Activated CD8-positive, alpha-beta T cell treated with anti-CD3 and anti-CD28 coated beads, Interleukin-2, amount 10 ng/mL, durations not matched to agents 7 days and 5 days (primary cell): ENCODE results near the gene CD300LD. TPM values are rescaled to one million over a fixed set of nuclear protein-coding genes. Genes with fewer than 3 reads are reported as not detected.

Experiments used
- ATAC-seq: fragments of 150-1000 bp; cut with Tn5 transposase; one replicate; pipeline ENCODE4 v1.10.0; 2021; ENCODE audit warnings: moderate library complexity
- CTCF ChIA-PET: fragments of 350-600 bp; sonication (Branson Sonifier 250); formaldehyde crosslinking; loops from one replicate; lab custom pipeline; 2021; ENCODE audit warnings: antibody characterized with exemption; lab: Charles Lee
- POLR2A ChIA-PET: fragments of 350-600 bp; sonication (Branson Sonifier 250); formaldehyde crosslinking; loops from one replicate; lab custom pipeline; 2021; ENCODE audit warnings: antibody characterized with exemption; lab: Charles Lee
- DNase-seq: peaks from one replicate; pipeline ENCODE4 v3.0.0-alpha.2; 2020
- H3K27ac Mint-ChIP-seq: one replicate; pipeline ENCODE4 v1.8.0; 2021; ENCODE audit warnings: mild to moderate bottlenecking, mixed read lengths
- H3K27me3 Mint-ChIP-seq: one replicate; pipeline ENCODE4 v1.8.0; 2021; ENCODE audit warnings: low read depth, mixed read lengths
- H3K36me3 Mint-ChIP-seq: one replicate; pipeline ENCODE4 v1.8.0; 2021; ENCODE audit warnings: low read depth, mixed read lengths
- H3K4me1 Mint-ChIP-seq: one replicate; pipeline ENCODE4 v1.8.0; 2021; ENCODE audit warnings: low read depth, mixed read lengths
- H3K4me3 Mint-ChIP-seq: one replicate; pipeline ENCODE4 v1.8.0; 2021; ENCODE audit warnings: mild to moderate bottlenecking, mixed read lengths
- H3K9me3 Mint-ChIP-seq: one replicate; pipeline ENCODE4 v1.8.0; 2022; ENCODE audit warnings: mixed read lengths; ENCODE audit not compliant: insufficient read depth
- total RNA-seq, 2 experiments: library from RNA; stranded (reverse); gene quantifications; one replicate each; pipeline ENCODE4 v1.2.3, GENCODE V29; 2021

Gene CD300LD
- total RNA-seq, 2 experiments from 2014 or later: not detected

- Mint-ChIP-seq H3K9me3 (no peaks in the 10 kb centered on the region), H3K4me3 (no peak overlapping the region), H3K4me1 (peaks cover 22% of the 10 kb centered on the region), H3K27me3 (peaks cover 13% of the 10 kb centered on the region), H3K36me3 (no peaks in the 10 kb centered on the region), H3K27ac (no peak overlapping the region)
- POLR2A ChIA-PET: no interaction called here
- DNase-seq: no peak
- no peak for ATAC-seq
- CTCF ChIA-PET: no interaction called here
Measured at GRCh38 chr17:74541176-74542111, 50.6 kb downstream of the CD300LD start.

- ATAC-seq (no peak), DNase-seq (no peak)
- Mint-ChIP-seq H3K27ac (no peak overlapping the region), H3K27me3 (peaks cover 22% of the 10 kb centered on the region), H3K4me3 (no peak overlapping the region), H3K9me3 (no peaks in the 10 kb centered on the region), H3K36me3 (no peaks in the 10 kb centered on the region), H3K4me1 (peaks cover 4% of the 10 kb centered on the region)
- ChIA-PET CTCF (no interaction called here), POLR2A (no interaction called here)
Measured at GRCh38 chr17:74539281-74539820, 52.7 kb downstream of the CD300LD start.

- Mint-ChIP-seq H3K4me1 (peaks cover 6% of the 10 kb centered on the region), H3K4me3 (no peak overlapping the region), H3K27me3 (peaks cover 35% of the 10 kb centered on the region), H3K27ac (no peak overlapping the region), H3K9me3 (no peaks in the 10 kb centered on the region), H3K36me3 (no peaks in the 10 kb centered on the region)
- ATAC-seq: no peak
- DNase-seq: no peak
- ChIA-PET POLR2A (no interaction called here), CTCF (no interaction called here)
Measured at GRCh38 chr17:74536890-74537289, 55.2 kb downstream of the CD300LD start.

GRCh38 chr17:74532115-74532514, 60.0 kb downstream of the CD300LD start:
- POLR2A ChIA-PET: no interaction called here
- DNase-seq: no peak

GRCh38 chr17:74531231-74531761, 60.8 kb downstream of the CD300LD start, which contains the start of gene CD300LB:
Gene CD300LB, minus strand, starts transcription at chr17:74531475. Its CDS starts 125 bp downstream, at chr17:74531350.
- H3K4me1 Mint-ChIP-seq: peaks cover 6% of the 10 kb centered on the region
- DNase-seq (no peak), ATAC-seq (no peak)
- peaks cover 26% of the 10 kb centered on the region for H3K27me3 Mint-ChIP-seq
- no peaks in the 10 kb centered on the region for H3K36me3 Mint-ChIP-seq
- ChIA-PET POLR2A (no interaction called here), CTCF (interaction anchor here (1.1 to 2.2 kb wide), 5 partner anchors 11 to 163 kb away, joined by 3 to 9 read pairs (median 4); no protein-coding TSS in a partner anchor)
- no peaks in the 10 kb centered on the region for H3K9me3 Mint-ChIP-seq
- H3K27ac Mint-ChIP-seq: no peak within 1 kb of the TSS
- H3K4me3 Mint-ChIP-seq: no peak within 1 kb of the TSS

More at GRCh38 chr17:74532115-74532514, 60.0 kb downstream of the CD300LD start:
- CTCF ChIA-PET: interaction anchor here (0.6 to 2.2 kb wide), 11 partner anchors 12 to 260 kb away, joined by 3 to 28 read pairs (median 3); partner anchors contain the start of gene GPR142
- ATAC-seq: no peak
- Mint-ChIP-seq H3K27ac (no peak overlapping the region), H3K4me1 (peaks cover 6% of the 10 kb centered on the region), H3K9me3 (no peaks in the 10 kb centered on the region), H3K36me3 (no peaks in the 10 kb centered on the region), H3K27me3 (peaks cover 33% of the 10 kb centered on the region), H3K4me3 (no peak overlapping the region)

- H3K27ac Mint-ChIP-seq: no peak overlapping the region
- peaks cover 6% of the 10 kb centered on the region for H3K4me1 Mint-ChIP-seq
- ATAC-seq (no peak), DNase-seq (no peak)
- peaks cover 23% of the 10 kb centered on the region for H3K27me3 Mint-ChIP-seq
- no peak overlapping the region for H3K4me3 Mint-ChIP-seq
- ChIA-PET POLR2A (no interaction called here), CTCF (interaction anchor here (1.1 to 2.2 kb wide), 2 partner anchors 152 to 163 kb away, joined by 4 to 9 read pairs; no protein-coding TSS in a partner anchor)
- H3K36me3 Mint-ChIP-seq: no peaks in the 10 kb centered on the region
- no peaks in the 10 kb centered on the region for H3K9me3 Mint-ChIP-seq
Measured at GRCh38 chr17:74530831-74531150, 61.3 kb downstream of the CD300LD start.

Other genes starting within 250 kb of the CD300LD start
- not detected for gene BTBD17, start 230.4 kb downstream of the CD300LD start, total RNA-seq
- not detected for gene GPR142, start 224.8 kb downstream of the CD300LD start, total RNA-seq
- under 1 TPM in 1 of 2 experiments, not detected in 1; 0.32 TPM for gene GPRC5C, start 160.2 kb downstream of the CD300LD start, total RNA-seq
- gene CD300A, start 125.6 kb downstream of the CD300LD start, total RNA-seq: 1 to 10 TPM; 2.1 to 2.8 TPM
- not detected for gene CD300LB, start 60.8 kb downstream of the CD300LD start, total RNA-seq
- gene CD300C, start 46.2 kb downstream of the CD300LD start, total RNA-seq: under 1 TPM; 0.47 to 0.57 TPM
- gene CD300H, start 24.8 kb downstream of the CD300LD start, total RNA-seq: not detected
- gene CD300E, start 31.5 kb upstream of the CD300LD start, total RNA-seq: not detected
- gene CD300LF, start 120.6 kb upstream of the CD300LD start, total RNA-seq: not detected
- gene RAB37, start 145.0 kb upstream of the CD300LD start, total RNA-seq: 10 to 100 TPM; 19.1 to 19.6 TPM
- 100 to 1,000 TPM; 286 to 296 TPM for gene NHERF1, start 156.3 kb upstream of the CD300LD start, total RNA-seq
- gene NAT9, start 184.1 kb upstream of the CD300LD start, total RNA-seq: 10 to 100 TPM; 28.3 to 30.7 TPM